A549 (cell line): ENCODE results near the gene GRIP1.

Source experiments
- CHD4 ChIP-seq: fragments of 200-600 bp; sonication (generic); IDR thresholded peaks from 2 replicates; pipeline ENCODE4 v1.6.1; 2016; ENCODE audit warnings: antibody characterized with exemption, mild to moderate bottlenecking, borderline replicate concordance
- EHF ChIP-seq: fragments of 250-450 bp; sonication (Bioruptor Pico); IDR thresholded peaks from 2 replicates; pipeline ENCODE4 v1.5.0; 2020; ENCODE audit warnings: mild to moderate bottlenecking
- NR3C1 ChIP-seq: fragments of >200 bp; sonication (Bioruptor Twin); formaldehyde crosslinking; IDR thresholded peaks from 3 replicates; pipeline ENCODE4 v1.6.1; 2017
- POLR2A ChIP-seq: IDR thresholded peaks from 2 replicates; pipeline ENCODE4 v1.6.1; 2012; ENCODE audit warnings: mild to moderate bottlenecking, low read length
- RCOR1 ChIP-seq: fragments of 150-350 bp; IDR thresholded peaks from 2 replicates; pipeline ENCODE4 v1.6.1; 2014; ENCODE audit warnings: antibody characterized with exemption, low read length, low read depth
- TF ChIP-seq, protein P1 (sequence below): fragments of >200 bp; sonication (Bioruptor Twin); formaldehyde crosslinking; IDR thresholded peaks from 3 replicates; pipeline ENCODE4 v1.5.1; 2016
- TF ChIP-seq, protein P2 (sequence below): fragments of 250-450 bp; sonication (Bioruptor Pico); IDR thresholded peaks from 2 replicates; pipeline ENCODE4 v1.5.0; 2021; ENCODE audit warnings: mild to moderate bottlenecking, moderate library complexity, borderline replicate concordance

DNA sequence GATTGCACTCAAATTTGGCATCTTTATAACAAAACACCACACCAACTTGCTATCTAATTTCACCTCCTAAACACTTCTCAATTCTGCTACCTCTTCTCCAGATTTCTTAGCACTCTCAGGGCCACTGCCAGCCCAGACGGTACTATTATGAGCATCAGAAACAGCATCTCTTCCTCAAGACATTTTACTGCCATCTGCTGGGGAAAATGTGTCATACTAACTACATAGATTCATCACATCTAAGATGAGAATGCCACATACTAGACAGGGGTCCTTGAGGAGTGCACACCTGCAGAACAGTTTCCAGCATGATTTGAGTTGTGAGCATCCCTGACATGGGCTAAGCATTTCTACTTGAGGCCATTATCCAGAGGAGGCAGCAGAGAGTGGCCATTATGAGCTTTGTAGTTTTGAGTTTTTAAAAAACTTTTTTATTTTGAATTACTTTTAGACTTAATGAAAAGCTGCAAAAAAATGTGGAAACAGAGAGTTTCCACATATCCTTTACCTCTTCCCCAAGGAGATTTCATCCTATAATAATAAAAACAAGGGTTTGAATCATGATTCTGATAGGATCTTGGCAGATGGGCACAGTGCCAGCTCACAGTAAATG, 15.1 kb upstream of the GRIP1 start:
- TF ChIP-seq NR3C1 (no peak), CHD4 (no peak), RCOR1 (no peak), EHF (no peak), POLR2A (no peak)
- TF ChIP-seq, protein P1, sequence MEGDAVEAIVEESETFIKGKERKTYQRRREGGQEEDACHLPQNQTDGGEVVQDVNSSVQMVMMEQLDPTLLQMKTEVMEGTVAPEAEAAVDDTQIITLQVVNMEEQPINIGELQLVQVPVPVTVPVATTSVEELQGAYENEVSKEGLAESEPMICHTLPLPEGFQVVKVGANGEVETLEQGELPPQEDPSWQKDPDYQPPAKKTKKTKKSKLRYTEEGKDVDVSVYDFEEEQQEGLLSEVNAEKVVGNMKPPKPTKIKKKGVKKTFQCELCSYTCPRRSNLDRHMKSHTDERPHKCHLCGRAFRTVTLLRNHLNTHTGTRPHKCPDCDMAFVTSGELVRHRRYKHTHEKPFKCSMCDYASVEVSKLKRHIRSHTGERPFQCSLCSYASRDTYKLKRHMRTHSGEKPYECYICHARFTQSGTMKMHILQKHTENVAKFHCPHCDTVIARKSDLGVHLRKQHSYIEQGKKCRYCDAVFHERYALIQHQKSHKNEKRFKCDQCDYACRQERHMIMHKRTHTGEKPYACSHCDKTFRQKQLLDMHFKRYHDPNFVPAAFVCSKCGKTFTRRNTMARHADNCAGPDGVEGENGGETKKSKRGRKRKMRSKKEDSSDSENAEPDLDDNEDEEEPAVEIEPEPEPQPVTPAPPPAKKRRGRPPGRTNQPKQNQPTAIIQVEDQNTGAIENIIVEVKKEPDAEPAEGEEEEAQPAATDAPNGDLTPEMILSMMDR: peak; percentile 68
- TF ChIP-seq, protein P2, sequence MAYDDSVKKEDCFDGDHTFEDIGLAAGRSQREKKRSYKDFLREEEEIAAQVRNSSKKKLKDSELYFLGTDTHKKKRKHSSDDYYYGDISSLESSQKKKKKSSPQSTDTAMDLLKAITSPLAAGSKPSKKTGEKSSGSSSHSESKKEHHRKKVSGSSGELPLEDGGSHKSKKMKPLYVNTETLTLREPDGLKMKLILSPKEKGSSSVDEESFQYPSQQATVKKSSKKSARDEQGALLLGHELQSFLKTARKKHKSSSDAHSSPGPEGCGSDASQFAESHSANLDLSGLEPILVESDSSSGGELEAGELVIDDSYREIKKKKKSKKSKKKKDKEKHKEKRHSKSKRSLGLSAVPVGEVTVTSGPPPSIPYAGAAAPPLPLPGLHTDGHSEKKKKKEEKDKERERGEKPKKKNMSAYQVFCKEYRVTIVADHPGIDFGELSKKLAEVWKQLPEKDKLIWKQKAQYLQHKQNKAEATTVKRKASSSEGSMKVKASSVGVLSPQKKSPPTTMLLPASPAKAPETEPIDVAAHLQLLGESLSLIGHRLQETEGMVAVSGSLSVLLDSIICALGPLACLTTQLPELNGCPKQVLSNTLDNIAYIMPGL: no peak
